ENCODE measurements around the gene LDLRAD1. TPM values are rescaled to one million over a fixed set of nuclear protein-coding genes. Genes with fewer than 3 reads are reported as not detected.
A peak's percentile ranks its signal among the peaks of the same experiment; 100 is the strongest.

LDLRAD1 gene
- total RNA-seq, 2 donors from 2014 or later = not detected

DNA sequence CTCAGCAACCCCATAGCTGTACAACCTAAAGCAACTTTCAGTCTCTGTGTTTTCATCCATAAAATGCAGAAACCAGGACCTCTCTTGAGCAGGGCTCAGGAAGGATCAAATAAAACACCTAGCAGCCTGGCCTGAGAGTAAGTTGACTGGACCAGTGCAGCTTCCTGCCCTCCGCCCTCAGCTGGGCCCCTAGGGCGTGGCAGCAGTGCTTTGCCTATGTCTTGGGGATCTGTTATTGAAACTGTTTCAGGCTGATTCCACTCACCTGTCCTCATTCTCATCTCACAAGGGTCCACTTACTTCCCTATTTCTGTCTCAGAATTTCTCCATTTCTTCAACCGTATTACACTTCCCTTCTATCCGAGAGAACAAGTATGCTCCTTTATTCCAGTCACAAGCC is 54.5 kb downstream of the LDLRAD1 start:
- TF ChIP-seq, protein P1, sequence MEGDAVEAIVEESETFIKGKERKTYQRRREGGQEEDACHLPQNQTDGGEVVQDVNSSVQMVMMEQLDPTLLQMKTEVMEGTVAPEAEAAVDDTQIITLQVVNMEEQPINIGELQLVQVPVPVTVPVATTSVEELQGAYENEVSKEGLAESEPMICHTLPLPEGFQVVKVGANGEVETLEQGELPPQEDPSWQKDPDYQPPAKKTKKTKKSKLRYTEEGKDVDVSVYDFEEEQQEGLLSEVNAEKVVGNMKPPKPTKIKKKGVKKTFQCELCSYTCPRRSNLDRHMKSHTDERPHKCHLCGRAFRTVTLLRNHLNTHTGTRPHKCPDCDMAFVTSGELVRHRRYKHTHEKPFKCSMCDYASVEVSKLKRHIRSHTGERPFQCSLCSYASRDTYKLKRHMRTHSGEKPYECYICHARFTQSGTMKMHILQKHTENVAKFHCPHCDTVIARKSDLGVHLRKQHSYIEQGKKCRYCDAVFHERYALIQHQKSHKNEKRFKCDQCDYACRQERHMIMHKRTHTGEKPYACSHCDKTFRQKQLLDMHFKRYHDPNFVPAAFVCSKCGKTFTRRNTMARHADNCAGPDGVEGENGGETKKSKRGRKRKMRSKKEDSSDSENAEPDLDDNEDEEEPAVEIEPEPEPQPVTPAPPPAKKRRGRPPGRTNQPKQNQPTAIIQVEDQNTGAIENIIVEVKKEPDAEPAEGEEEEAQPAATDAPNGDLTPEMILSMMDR (conservative IDR thresholded peaks at IDR 0.05) = no peak
- Mint-ChIP-seq H3K27ac (peak overlapping the region; percentile 50), H3K36me3 (ENCODE audit: low read depth) (peaks cover 52% of the 10 kb centered on the region), H3K27me3 (ENCODE audit: insufficient read depth) (no peaks in the 10 kb centered on the region), H3K4me3 (no peak overlapping the region), H3K4me1 (peaks cover 22% of the 10 kb centered on the region), H3K9me3 (no peaks in the 10 kb centered on the region)
- H3K4me1 ChIP-seq (ENCODE audit: control insufficient read depth, insufficient read depth, low read length) = peaks cover 6% of the 10 kb centered on the region
- no peak overlapping the region for H3K27ac ChIP-seq (ENCODE audit: low read depth, low read length)
- H3K9ac ChIP-seq (ENCODE audit: extremely low read depth, low read length, poor library complexity, severe bottlenecking) = no peak overlapping the region
- H3K4me3 ChIP-seq (ENCODE audit: low read length) = no peak overlapping the region
- H3K27me3 ChIP-seq (ENCODE audit: control insufficient read depth, insufficient read depth, low read length, poor library complexity, severe bottlenecking) = no peaks in the 10 kb centered on the region
- H3K9me3 ChIP-seq (ENCODE audit: control insufficient read depth, low read length) = no peaks in the 10 kb centered on the region
- no peak for DNase-seq
- H3K36me3 ChIP-seq (ENCODE audit: control insufficient read depth, insufficient read depth, low read length) = peaks cover 77% of the 10 kb centered on the region
- 95 to 100% methylated on average over 3 to 4 of the region's 4 CpGs for WGBS, 2 experiments (ENCODE audit: insufficient coverage in 1 of 2, insufficient read length in 1 of 2)

DNA sequence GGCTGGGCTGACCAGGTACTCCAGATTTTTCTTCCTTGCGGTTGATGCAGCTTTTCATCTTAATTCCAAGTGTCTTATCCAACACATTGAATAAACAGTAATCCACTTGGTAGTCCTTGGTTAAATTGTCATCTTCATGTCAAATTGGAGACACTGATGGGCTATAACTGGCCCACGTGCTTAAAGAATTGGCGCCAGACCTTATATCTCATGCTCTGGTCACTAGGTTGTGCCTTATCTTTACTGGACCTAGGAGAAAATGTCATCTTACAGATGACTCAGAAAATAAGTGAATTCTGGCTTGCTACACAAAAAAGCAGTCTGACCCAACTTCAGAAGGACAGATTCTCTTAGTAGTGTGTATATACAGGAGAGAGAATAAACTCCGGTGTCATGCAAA is 55.6 kb downstream of the LDLRAD1 start:
- peaks cover 20% of the 10 kb centered on the region for H3K4me1 Mint-ChIP-seq
- no peaks in the 10 kb centered on the region for H3K27me3 Mint-ChIP-seq (ENCODE audit: insufficient read depth)
- Histone ChIP-seq H3K9ac (ENCODE audit: extremely low read depth, low read length, poor library complexity, severe bottlenecking) (no peak overlapping the region), H3K27me3 (ENCODE audit: control insufficient read depth, insufficient read depth, low read length, poor library complexity, severe bottlenecking) (no peaks in the 10 kb centered on the region), H3K4me3 (ENCODE audit: low read length) (no peak overlapping the region), H3K4me1 (ENCODE audit: control insufficient read depth, insufficient read depth, low read length) (peaks cover 3% of the 10 kb centered on the region), H3K9me3 (ENCODE audit: control insufficient read depth, low read length) (no peaks in the 10 kb centered on the region), H3K36me3 (ENCODE audit: control insufficient read depth, insufficient read depth, low read length) (peaks cover 74% of the 10 kb centered on the region), H3K27ac (ENCODE audit: low read depth, low read length) (no peak overlapping the region)
- no peak overlapping the region for H3K4me3 Mint-ChIP-seq
- no peak overlapping the region for H3K27ac Mint-ChIP-seq
- no peak for DNase-seq
- TF ChIP-seq, protein P1 (conservative IDR thresholded peaks at IDR 0.05) = no peak
- no peaks in the 10 kb centered on the region for H3K9me3 Mint-ChIP-seq
- H3K36me3 Mint-ChIP-seq (ENCODE audit: low read depth) = peaks cover 48% of the 10 kb centered on the region
- WGBS, 2 experiments (ENCODE audit: insufficient coverage in 1 of 2, insufficient read length in 1 of 2) = 96% methylated on average over 4 of the region's 4 CpGs

DNA sequence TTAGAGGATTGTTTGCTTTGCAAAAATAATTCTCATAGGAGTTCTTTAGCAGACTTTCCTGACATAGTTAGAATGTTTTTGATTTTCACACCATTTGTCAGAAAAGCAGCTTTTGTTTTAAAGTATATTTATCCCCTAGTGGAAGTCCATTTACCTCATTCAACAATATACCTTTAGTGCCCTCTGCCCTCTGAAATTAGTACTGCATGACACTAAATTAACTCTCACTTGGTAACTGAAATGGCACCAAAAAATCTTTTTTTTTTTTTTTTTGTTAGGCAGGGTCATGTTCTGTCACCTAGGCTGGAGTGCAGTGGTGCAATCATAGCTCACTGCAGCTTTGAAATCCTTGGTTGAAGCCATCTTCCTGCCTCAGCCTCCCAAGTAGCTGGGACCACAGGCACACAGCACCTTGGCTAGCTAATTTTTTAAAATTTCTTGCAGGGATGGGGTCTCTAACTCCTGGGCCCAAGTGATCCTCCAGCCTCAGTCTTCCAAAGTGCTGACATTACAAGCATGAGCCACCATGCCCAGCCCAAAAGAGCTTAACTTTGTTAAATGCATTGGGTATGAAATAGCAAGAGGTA is 58.2 kb downstream of the LDLRAD1 start:
- Histone ChIP-seq H3K27ac (ENCODE audit: low read depth, low read length) (no peak overlapping the region), H3K9me3 (ENCODE audit: control insufficient read depth, low read length) (no peaks in the 10 kb centered on the region), H3K9ac (ENCODE audit: extremely low read depth, low read length, poor library complexity, severe bottlenecking) (no peak overlapping the region), H3K4me1 (ENCODE audit: control insufficient read depth, insufficient read depth, low read length) (peaks cover 3% of the 10 kb centered on the region), H3K4me3 (ENCODE audit: low read length) (no peak overlapping the region), H3K27me3 (ENCODE audit: control insufficient read depth, insufficient read depth, low read length, poor library complexity, severe bottlenecking) (no peaks in the 10 kb centered on the region), H3K36me3 (ENCODE audit: control insufficient read depth, insufficient read depth, low read length) (peaks cover 60% of the 10 kb centered on the region)
- Mint-ChIP-seq H3K36me3 (ENCODE audit: low read depth) (peaks cover 39% of the 10 kb centered on the region), H3K4me1 (peaks cover 26% of the 10 kb centered on the region), H3K27me3 (ENCODE audit: insufficient read depth) (no peaks in the 10 kb centered on the region), H3K4me3 (no peak overlapping the region), H3K9me3 (no peaks in the 10 kb centered on the region), H3K27ac (no peak overlapping the region)
- no peak for DNase-seq
- TF ChIP-seq, protein P1 (conservative IDR thresholded peaks at IDR 0.05) = peak; percentile 85

Small RNA genes within 50 kb of the gene (microRNA-seq; reads per million reads assigned to microRNA genes)
- not detected for gene MIR4781 (ENCODE audit: borderline microRNAs expressed)

Other genes with a start within 250 kb of the LDLRAD1 start
- gene NDC1, start 179.9 kb downstream of the LDLRAD1 start, total RNA-seq = 10 to 100 TPM; 32.4 to 38.7 TPM
- 10 to 100 TPM; 32.7 to 32.8 TPM for gene YIPF1, start 128.4 kb downstream of the LDLRAD1 start, total RNA-seq
- gene DIO1, start 124.0 kb downstream of the LDLRAD1 start, total RNA-seq = not detected
- gene IFT25, start 72.5 kb downstream of the LDLRAD1 start, total RNA-seq = 10 to 100 TPM; 34.8 to 56.7 TPM
- 10 to 100 TPM; 46.0 to 55.1 TPM for gene LRRC42, start 71.8 kb downstream of the LDLRAD1 start, total RNA-seq
- 100 to 1,000 TPM in 1 of 2 donors, 10 to 100 TPM in 1; 99.6 to 112 TPM for gene TMEM59, start 35.0 kb upstream of the LDLRAD1 start, total RNA-seq
- gene TCEANC2, start 35.4 kb upstream of the LDLRAD1 start, total RNA-seq = 1 to 10 TPM; 5.9 to 6.6 TPM
- not detected for gene CDCP2, start 134.8 kb upstream of the LDLRAD1 start, total RNA-seq
- gene CYB5RL, start 181.8 kb upstream of the LDLRAD1 start, total RNA-seq = 10 to 100 TPM in 1 of 2 donors, 1 to 10 TPM in 1; 8.2 to 11.0 TPM
- 10 to 100 TPM; 84.5 to 95.8 TPM for gene MRPL37, start 182.0 kb upstream of the LDLRAD1 start, total RNA-seq